Spleen (tissue), 7 donors: ENCODE measurements around the gene KIR2DL4.
"Not testable (repeated sequence)": the region's sequence is repeated elsewhere in the genome, so short reads cannot be mapped to it uniquely, and the experiment has no call there.

Experiments used
- POLR2A ChIP-seq, 3 donors: fragments of 450-650 bp; IDR thresholded peaks; one replicate each; pipeline ENCODE4 v1.5.1; 2017; ENCODE audit warnings: antibody characterized with exemption in 3 of 3, mild to moderate bottlenecking in 1 of 3
- POLR2AphosphoS5 ChIP-seq, 3 donors: sonication (generic); formaldehyde crosslinking; IDR thresholded peaks; one replicate each; pipeline ENCODE4 v1.5.1; 2017; ENCODE audit warnings: antibody characterized with exemption in 3 of 3
- TF ChIP-seq, protein P1 (sequence below), 11 experiments: fragments of 200-600 bp in 7 of 11; fragments of 450-650 bp in 4 of 11; sonication (generic) in 4 of 11; IDR thresholded peaks in 8 of 11; conservative IDR thresholded peaks in 3 of 11; 1 replicate in 7 of 11; 2 replicates in 4 of 11; pipeline versions ENCODE4 v1.4.0 to v1.8.0; 2016 to 2021; ENCODE audit warnings: antibody characterized with exemption in 11 of 11, inconsistent platforms in 4 of 11, mild to moderate bottlenecking in 1 of 11
- donor health status: DM: no; HTN: no; CAD: no; lungs with moderate emphysema.
- donor health status: DM: no; HTN: no; CAD: no.
- donor health status: DM: no; HTN: no; CAD: no.

GRCh38 chr19:54771018-54771960 is 32.1 kb upstream of the KIR2DL4 start:
- TF ChIP-seq, protein P1, sequence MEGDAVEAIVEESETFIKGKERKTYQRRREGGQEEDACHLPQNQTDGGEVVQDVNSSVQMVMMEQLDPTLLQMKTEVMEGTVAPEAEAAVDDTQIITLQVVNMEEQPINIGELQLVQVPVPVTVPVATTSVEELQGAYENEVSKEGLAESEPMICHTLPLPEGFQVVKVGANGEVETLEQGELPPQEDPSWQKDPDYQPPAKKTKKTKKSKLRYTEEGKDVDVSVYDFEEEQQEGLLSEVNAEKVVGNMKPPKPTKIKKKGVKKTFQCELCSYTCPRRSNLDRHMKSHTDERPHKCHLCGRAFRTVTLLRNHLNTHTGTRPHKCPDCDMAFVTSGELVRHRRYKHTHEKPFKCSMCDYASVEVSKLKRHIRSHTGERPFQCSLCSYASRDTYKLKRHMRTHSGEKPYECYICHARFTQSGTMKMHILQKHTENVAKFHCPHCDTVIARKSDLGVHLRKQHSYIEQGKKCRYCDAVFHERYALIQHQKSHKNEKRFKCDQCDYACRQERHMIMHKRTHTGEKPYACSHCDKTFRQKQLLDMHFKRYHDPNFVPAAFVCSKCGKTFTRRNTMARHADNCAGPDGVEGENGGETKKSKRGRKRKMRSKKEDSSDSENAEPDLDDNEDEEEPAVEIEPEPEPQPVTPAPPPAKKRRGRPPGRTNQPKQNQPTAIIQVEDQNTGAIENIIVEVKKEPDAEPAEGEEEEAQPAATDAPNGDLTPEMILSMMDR (IDR thresholded peaks at IDR 0.05 in 8 of 11, conservative IDR thresholded peaks at IDR 0.05 in 3 of 11), result not testable (repeated sequence)
- TF ChIP-seq POLR2AphosphoS5, POLR2A (IDR thresholded peaks at IDR 0.05): not testable (repeated sequence)
